NCI-H1092 (cell line): ENCODE measurements around the gene HS6ST3.

Experiments used
- DNase-seq: peaks from one replicate; lab custom pipeline; 2025; lab: John Stamatoyannopoulos, UW

HS6ST3 gene

GRCh38 chr13:96835546-96835945 lies 745.6 kb downstream of the HS6ST3 start:
- DNase-seq: no peak

GRCh38 chr13:96836733-96837132 lies 746.8 kb downstream of the HS6ST3 start:
- no peak for DNase-seq

GRCh38 chr13:96837809-96838208 lies 747.9 kb downstream of the HS6ST3 start:
- no peak for DNase-seq

GRCh38 chr13:96844195-96844594 lies 754.3 kb downstream of the HS6ST3 start:
- DNase-seq: no peak

- DNase-seq: no peak
These were observed 754.7 kb downstream of the HS6ST3 start for GRCh38 chr13:96844616-96845015.

GRCh38 chr13:96848286-96848685 lies 758.4 kb downstream of the HS6ST3 start:
- no peak for DNase-seq

GRCh38 chr13:96849091-96849490 lies 759.2 kb downstream of the HS6ST3 start:
- DNase-seq: no peak

- no peak for DNase-seq
These were observed 760.7 kb downstream of the HS6ST3 start for GRCh38 chr13:96850538-96851145.

- no peak for DNase-seq
These were observed 762.0 kb downstream of the HS6ST3 start for GRCh38 chr13:96851856-96852445.

GRCh38 chr13:96858133-96858826 lies 768.4 kb downstream of the HS6ST3 start:
- DNase-seq: no peak

- DNase-seq: no peak
These were observed 771.0 kb downstream of the HS6ST3 start for GRCh38 chr13:96860882-96861281.

GRCh38 chr13:96862093-96862492 lies 772.2 kb downstream of the HS6ST3 start:
- no peak for DNase-seq

- no peak for DNase-seq
These were observed 773.1 kb downstream of the HS6ST3 start for GRCh38 chr13:96862999-96863398.

- no peak for DNase-seq
These were observed 781.6 kb downstream of the HS6ST3 start for GRCh38 chr13:96871469-96871868.

GRCh38 chr13:96880419-96880818 lies 790.5 kb downstream of the HS6ST3 start:
- DNase-seq: no peak
